Tibial nerve (tissue), 3 donors: Measurements from ENCODE around the gene KLHL24.
A peak's percentile ranks its signal among the peaks of the same experiment; 100 is the strongest.

Experiments used
- EP300 ChIP-seq, 2 donors: sonication (generic); formaldehyde crosslinking; IDR thresholded peaks; one replicate each; pipeline ENCODE4 v1.6.1; 2017; ENCODE audit warnings: antibody characterized with exemption in 2 of 2, mild to moderate bottlenecking in 1 of 2
- POLR2A ChIP-seq, 2 donors: fragments of 450-650 bp; IDR thresholded peaks; one replicate each; pipeline ENCODE4 v1.6.1; 2017; ENCODE audit warnings: antibody characterized with exemption in 2 of 2, mild to moderate bottlenecking in 2 of 2, moderate library complexity in 2 of 2

- peak; percentile 98 to 100 for TF ChIP-seq POLR2A (IDR thresholded peaks at IDR 0.05)
- TF ChIP-seq EP300 (IDR thresholded peaks at IDR 0.05) = peak; percentile 83 to 100
Measured at GRCh38 chr3:183635431-183636220, at the start of gene KLHL24.
